Measurements from ENCODE around the gene SH3PXD2B. TPM values are rescaled to one million over a fixed set of nuclear protein-coding genes. Genes with fewer than 3 reads are reported as not detected.
A peak's percentile ranks its signal among the peaks of the same experiment; 100 is the strongest.

SH3PXD2B gene
- polyA plus RNA-seq, 3 donors: 0.19 to 0.77 (median 0.31) TPM

DNA sequence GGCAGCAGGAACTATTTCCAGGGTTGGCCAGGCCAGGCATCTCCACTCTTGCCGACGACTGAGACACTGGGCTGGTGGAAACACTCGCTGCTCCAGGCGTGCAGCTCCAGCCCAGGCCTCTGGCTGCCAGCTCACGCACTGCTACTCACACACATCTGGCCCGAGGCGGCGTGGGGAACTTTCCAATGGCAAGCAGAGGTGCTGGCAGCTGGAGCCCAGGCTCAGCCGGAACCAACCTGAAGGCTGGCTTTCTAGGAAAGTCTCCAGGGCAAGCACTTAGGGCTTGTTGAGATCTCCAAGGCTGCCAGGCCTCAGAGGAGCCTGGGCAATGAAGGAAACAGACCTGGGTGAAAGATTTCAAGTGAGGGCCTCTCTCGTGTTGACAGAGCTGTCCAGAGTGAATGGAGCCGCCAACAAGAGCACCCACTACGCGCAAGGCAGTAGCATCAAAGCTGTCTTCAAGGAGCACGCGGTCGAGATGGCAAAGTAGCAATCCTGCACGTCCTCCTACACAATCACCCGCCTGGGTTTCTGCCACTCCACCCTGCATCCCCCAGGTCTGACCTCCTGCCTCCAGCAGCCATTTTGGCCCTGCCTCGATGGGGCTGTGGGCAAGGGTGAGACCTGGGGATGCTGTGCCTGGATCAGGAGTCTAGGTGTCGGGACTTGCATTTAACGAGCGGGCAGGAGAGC is 14.4 kb downstream of the SH3PXD2B start:
- Histone ChIP-seq H3K4me1 (ENCODE audit: control insufficient read depth in 1 of 2, insufficient read depth in 2 of 2, low read length in 2 of 2) (peaks cover 9 to 14% of the 10 kb centered on the region in 2 donors), H3K79me2 (ENCODE audit: insufficient read depth, low read length) (no peaks in the 10 kb centered on the region), H3K27ac (ENCODE audit: low read depth in 1 of 2, low read length in 2 of 2) (no peak overlapping the region), H4K20me1 (ENCODE audit: insufficient read depth, low read length) (no peaks in the 10 kb centered on the region), H3K4me3 (replicated peaks in 1 of 3; ENCODE audit: low read depth in 2 of 3, low read length in 3 of 3) (no peak overlapping the region), H3K27me3 (ENCODE audit: control insufficient read depth in 2 of 2, insufficient read depth in 2 of 2, low read length in 2 of 2) (peaks cover 0 to 6% of the 10 kb centered on the region in 2 donors), H3K9ac (ENCODE audit: insufficient read depth, low read length, poor library complexity, severe bottlenecking) (no peak overlapping the region), H3K9me3 (replicated peaks in 1 of 2; ENCODE audit: control insufficient read depth in 1 of 2, insufficient read depth in 1 of 2, low read length in 2 of 2) (no peaks in the 10 kb centered on the region), H3K4me2 (replicated peaks; ENCODE audit: extremely low read depth, low read length, poor library complexity, severe bottlenecking) (no peak overlapping the region), H2AFZ (ENCODE audit: insufficient read depth, low read depth, low read length, poor library complexity, severe bottlenecking) (no peak overlapping the region), H3K36me3 (replicated peaks in 1 of 2; ENCODE audit: control insufficient read depth in 1 of 2, insufficient read depth in 2 of 2, low read length in 2 of 2) (no peaks in the 10 kb centered on the region)
- WGBS (ENCODE audit: insufficient coverage): 95% methylated on average over 14 of the region's 22 CpGs
- H3K9me3 Mint-ChIP-seq: peaks cover 0 to 2% (median 0%) of the 10 kb centered on the region in 7 donors
- H3K27me3 Mint-ChIP-seq (ENCODE audit: low read depth in 3 of 3): peaks cover 21 to 46% (median 25%) of the 10 kb centered on the region in 3 donors
- TF ChIP-seq, protein P1, sequence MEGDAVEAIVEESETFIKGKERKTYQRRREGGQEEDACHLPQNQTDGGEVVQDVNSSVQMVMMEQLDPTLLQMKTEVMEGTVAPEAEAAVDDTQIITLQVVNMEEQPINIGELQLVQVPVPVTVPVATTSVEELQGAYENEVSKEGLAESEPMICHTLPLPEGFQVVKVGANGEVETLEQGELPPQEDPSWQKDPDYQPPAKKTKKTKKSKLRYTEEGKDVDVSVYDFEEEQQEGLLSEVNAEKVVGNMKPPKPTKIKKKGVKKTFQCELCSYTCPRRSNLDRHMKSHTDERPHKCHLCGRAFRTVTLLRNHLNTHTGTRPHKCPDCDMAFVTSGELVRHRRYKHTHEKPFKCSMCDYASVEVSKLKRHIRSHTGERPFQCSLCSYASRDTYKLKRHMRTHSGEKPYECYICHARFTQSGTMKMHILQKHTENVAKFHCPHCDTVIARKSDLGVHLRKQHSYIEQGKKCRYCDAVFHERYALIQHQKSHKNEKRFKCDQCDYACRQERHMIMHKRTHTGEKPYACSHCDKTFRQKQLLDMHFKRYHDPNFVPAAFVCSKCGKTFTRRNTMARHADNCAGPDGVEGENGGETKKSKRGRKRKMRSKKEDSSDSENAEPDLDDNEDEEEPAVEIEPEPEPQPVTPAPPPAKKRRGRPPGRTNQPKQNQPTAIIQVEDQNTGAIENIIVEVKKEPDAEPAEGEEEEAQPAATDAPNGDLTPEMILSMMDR (IDR thresholded peaks at IDR 0.05): no peak
- H3K4me1 Mint-ChIP-seq: peaks cover 22% of the 10 kb centered on the region
- no peak overlapping the region for H3K4me3 Mint-ChIP-seq
- H3K27ac Mint-ChIP-seq: no peak overlapping the region
- H3K36me3 Mint-ChIP-seq: no peaks in the 10 kb centered on the region
- no peak for DNase-seq
- intact Hi-C loops (cut with micrococcal nuclease): no loop called here

GRCh38 chr5:172438319-172438668 is 16.0 kb downstream of the SH3PXD2B start:
- DNase-seq: peak in 2 of 3 donors; percentile 53 to 67
- Mint-ChIP-seq H3K36me3 (no peaks in the 10 kb centered on the region), H3K4me1 (peaks cover 13% of the 10 kb centered on the region), H3K9me3 (no peaks in the 10 kb centered on the region), H3K27ac (peak overlapping the region in 4 of 7 donors; percentile 42 to 84 (median 74)), H3K4me3 (no peak overlapping the region), H3K27me3 (ENCODE audit: low read depth in 3 of 3) (peaks cover 11 to 35% (median 21%) of the 10 kb centered on the region in 3 donors)
- TF ChIP-seq, protein P1 (IDR thresholded peaks at IDR 0.05): no peak
- Histone ChIP-seq H3K36me3 (replicated peaks in 1 of 2; ENCODE audit: control insufficient read depth in 1 of 2, insufficient read depth in 2 of 2, low read length in 2 of 2) (no peaks in the 10 kb centered on the region), H3K27ac (ENCODE audit: low read depth in 1 of 2, low read length in 2 of 2) (no peak overlapping the region), H3K9me3 (replicated peaks in 1 of 2; ENCODE audit: control insufficient read depth in 1 of 2, insufficient read depth in 1 of 2, low read length in 2 of 2) (no peaks in the 10 kb centered on the region), H3K27me3 (ENCODE audit: control insufficient read depth in 2 of 2, insufficient read depth in 2 of 2, low read length in 2 of 2) (no peaks in the 10 kb centered on the region), H3K4me3 (replicated peaks in 1 of 3; ENCODE audit: low read depth in 2 of 3, low read length in 3 of 3) (no peak overlapping the region), H3K4me1 (ENCODE audit: control insufficient read depth in 1 of 2, insufficient read depth in 2 of 2, low read length in 2 of 2) (peaks cover 9 to 14% of the 10 kb centered on the region in 2 donors), H2AFZ (ENCODE audit: insufficient read depth, low read depth, low read length, poor library complexity, severe bottlenecking) (no peak overlapping the region), H3K4me2 (replicated peaks; ENCODE audit: extremely low read depth, low read length, poor library complexity, severe bottlenecking) (no peak overlapping the region), H3K9ac (ENCODE audit: insufficient read depth, low read length, poor library complexity, severe bottlenecking) (no peak overlapping the region), H3K79me2 (ENCODE audit: insufficient read depth, low read length) (no peaks in the 10 kb centered on the region), H4K20me1 (ENCODE audit: insufficient read depth, low read length) (no peaks in the 10 kb centered on the region)
- WGBS (ENCODE audit: insufficient coverage): 81% methylated on average over 5 of the region's 6 CpGs
- intact Hi-C loops (cut with micrococcal nuclease): no loop called here

Measured in CD14-positive monocyte (primary cell).